Chondrocyte (in vitro differentiated cells): ENCODE results near the gene DLG2. TPM values are rescaled to one million over a fixed set of nuclear protein-coding genes. Genes with fewer than 3 reads are reported as not detected.
A peak's percentile ranks its signal among the peaks of the same experiment; 100 is the strongest.

Experiments used
- DNase-seq: peaks from one replicate; pipeline ENCODE4 v3.0.0; 2021; ENCODE audit warnings: mixed read lengths, low spot score
- H3K27ac Mint-ChIP-seq: one replicate; pipeline ENCODE4 v1.8.0; 2021; ENCODE audit warnings: mild to moderate bottlenecking, moderate library complexity, mixed read lengths; ENCODE audit not compliant: unreplicated experiment
- H3K27me3 Mint-ChIP-seq: 2 replicates; pipeline ENCODE4 v1.8.0; 2021; ENCODE audit warnings: low read depth, mixed read lengths
- H3K36me3 Mint-ChIP-seq: 2 replicates; pipeline ENCODE4 v1.8.0; 2021; ENCODE audit warnings: low read depth, mixed read lengths
- H3K4me1 Mint-ChIP-seq: 2 replicates; pipeline ENCODE4 v1.8.0; 2021; ENCODE audit warnings: low read depth, mild to moderate bottlenecking, mixed read lengths
- H3K4me3 Mint-ChIP-seq: one replicate; pipeline ENCODE4 v1.8.0; 2021; ENCODE audit warnings: mild to moderate bottlenecking, moderate library complexity, mixed read lengths; ENCODE audit not compliant: unreplicated experiment
- H3K9me3 Mint-ChIP-seq: 2 replicates; pipeline ENCODE4 v1.8.0; 2021; ENCODE audit warnings: low read depth, mixed read lengths
- CTCF ChIP-seq: fragments of 200-600 bp; sonication (generic); IDR thresholded peaks from 2 replicates; pipeline ENCODE4 v1.5.0; 2021; ENCODE audit warnings: antibody characterized with exemption, mild to moderate bottlenecking, moderate library complexity
- total RNA-seq: library from RNA; stranded (reverse); gene quantifications from 3 replicates; pipeline ENCODE4 v1.2.1, GENCODE V29; 2021

Gene DLG2
- total RNA-seq, 1 donor from 2014 or later: 1.3 TPM

GRCh38 chr11:85666687-85667086 is 39.5 kb upstream of the DLG2 start:
- no peaks in the 10 kb centered on the region for H3K9me3 Mint-ChIP-seq
- H3K36me3 Mint-ChIP-seq: peaks cover 4% of the 10 kb centered on the region
- H3K27me3 Mint-ChIP-seq: no peaks in the 10 kb centered on the region
- H3K27ac Mint-ChIP-seq: no peak overlapping the region
- DNase-seq: no peak
- TF ChIP-seq CTCF: no peak
- H3K4me1 Mint-ChIP-seq: peaks cover 16% of the 10 kb centered on the region
- no peak overlapping the region for H3K4me3 Mint-ChIP-seq

GRCh38 chr11:85665733-85666132 is 38.6 kb upstream of the DLG2 start:
- Mint-ChIP-seq H3K27ac (no peak overlapping the region), H3K4me3 (no peak overlapping the region), H3K36me3 (peaks cover 9% of the 10 kb centered on the region), H3K27me3 (no peaks in the 10 kb centered on the region), H3K4me1 (peaks cover 25% of the 10 kb centered on the region), H3K9me3 (no peaks in the 10 kb centered on the region)
- no peak for DNase-seq
- no peak for TF ChIP-seq CTCF

GRCh38 chr11:85664615-85665481 is 37.7 kb upstream of the DLG2 start, which contains the start of gene CREBZF:
Gene CREBZF, minus strand, starts transcription at chr11:85665129. Its CDS starts 254 bp downstream, at chr11:85664875.
- Mint-ChIP-seq H3K27ac (peak within 1 kb of the TSS; percentile 98), H3K4me3 (peak within 1 kb of the TSS; percentile 85), H3K9me3 (no peaks in the 10 kb centered on the region), H3K27me3 (no peaks in the 10 kb centered on the region), H3K4me1 (peaks cover 34% of the 10 kb centered on the region), H3K36me3 (peaks cover 15% of the 10 kb centered on the region)
- DNase-seq: peak; percentile 97
- TF ChIP-seq CTCF: no peak

- Mint-ChIP-seq H3K36me3 (peaks cover 19% of the 10 kb centered on the region), H3K4me1 (peaks cover 42% of the 10 kb centered on the region), H3K9me3 (no peaks in the 10 kb centered on the region), H3K27ac (peak overlapping the region; percentile 98), H3K27me3 (no peaks in the 10 kb centered on the region), H3K4me3 (peak overlapping the region; percentile 85)
- peak; percentile 92 for DNase-seq
- TF ChIP-seq CTCF: peak; percentile 78
Measured at GRCh38 chr11:85663753-85664614, 36.8 kb upstream of the DLG2 start.

GRCh38 chr11:85663080-85663752 is 36.1 kb upstream of the DLG2 start:
- Mint-ChIP-seq H3K36me3 (peaks cover 20% of the 10 kb centered on the region), H3K27ac (peak overlapping the region; percentile 98), H3K27me3 (no peaks in the 10 kb centered on the region), H3K4me1 (peaks cover 46% of the 10 kb centered on the region), H3K9me3 (no peaks in the 10 kb centered on the region), H3K4me3 (peak overlapping the region; percentile 85)
- no peak for TF ChIP-seq CTCF
- DNase-seq: no peak
